Neural cell (in vitro differentiated cells): ENCODE measurements around the gene MED13L. TPM values are rescaled to one million over a fixed set of nuclear protein-coding genes. Genes with fewer than 3 reads are reported as not detected.

Experiments used
- H2AFZ ChIP-seq: fragments of 200-600, 300-800 bp; sonication (generic), shearing (Covaris generic); 2 replicates; pipeline ENCODE4 v1.6.0; 2014; ENCODE audit warnings: low read depth, mild to moderate bottlenecking, antibody characterized with exemption, low read length, moderate library complexity
- H3F3A ChIP-seq: fragments of 200-600 bp; shearing (Covaris generic); 2 replicates; pipeline ENCODE4 v1.6.1; 2016; ENCODE audit warnings: mild to moderate bottlenecking, moderate library complexity, mixed read lengths, antibody characterized with exemption, low read length; ENCODE audit not compliant: insufficient read depth, poor library complexity, severe bottlenecking
- H3K27ac ChIP-seq: fragments of 200-600, 300-800 bp; sonication (generic), shearing (Covaris generic); 2 replicates; pipeline ENCODE4 v1.5.1; 2014; ENCODE audit warnings: mild to moderate bottlenecking, low read length, moderate library complexity
- H3K27me3 ChIP-seq: fragments of 300-800, 200-600 bp; sonication (generic), shearing (Covaris generic); 2 replicates; pipeline ENCODE4 v1.6.0; 2014; ENCODE audit warnings: mild to moderate bottlenecking, low read depth, low read length, moderate library complexity; ENCODE audit not compliant: insufficient read depth
- H3K36me3 ChIP-seq: fragments of 300-800, 200-600 bp; sonication (generic), shearing (Covaris generic); 2 replicates; pipeline ENCODE4 v1.5.1; 2014; ENCODE audit warnings: mild to moderate bottlenecking, antibody characterized with exemption, low read length, moderate library complexity; ENCODE audit not compliant: insufficient read depth
- H3K4me2 ChIP-seq: fragments of 300-800, 200-600 bp; sonication (generic), shearing (Covaris generic); 2 replicates; pipeline ENCODE4 v1.6.0; 2014; ENCODE audit warnings: mild to moderate bottlenecking, low read length
- H3K4me3 ChIP-seq: fragments of 300-800, 200-600 bp; sonication (generic), shearing (Covaris generic); 2 replicates; pipeline ENCODE4 v1.5.1; 2014; ENCODE audit warnings: mild to moderate bottlenecking, low read length, moderate library complexity
- H3K79me2 ChIP-seq: fragments of 200-600 bp; shearing (Covaris generic); replicated peaks from 2 replicates; pipeline ENCODE4 v1.6.0; 2014; ENCODE audit warnings: mild to moderate bottlenecking, low read length, moderate library complexity; ENCODE audit not compliant: insufficient read depth
- H3K9ac ChIP-seq: fragments of 300-800, 200-600 bp; sonication (generic), shearing (Covaris generic); 2 replicates; pipeline ENCODE4 v1.6.1; 2016; ENCODE audit warnings: mild to moderate bottlenecking, low read length, mixed read lengths
- H3K9me2 ChIP-seq: fragments of 200-600 bp; shearing (Covaris generic); 2 replicates; pipeline ENCODE4 v1.6.1; 2016; ENCODE audit warnings: mild to moderate bottlenecking, low read length, mixed read lengths; ENCODE audit not compliant: insufficient read depth
- H3K9me3 ChIP-seq: fragments of 200-600, 300-800 bp; sonication (generic), shearing (Covaris generic); 2 replicates; pipeline ENCODE4 v1.6.1; 2016; ENCODE audit warnings: mild to moderate bottlenecking, mixed run types, low read length, moderate library complexity, mixed read lengths
- H4K20me1 ChIP-seq: fragments of 200-600 bp; shearing (Covaris generic); 2 replicates; pipeline ENCODE4 v1.6.1; 2016; ENCODE audit warnings: mild to moderate bottlenecking, mixed run types; ENCODE audit not compliant: insufficient read depth
- CTCF ChIP-seq: fragments of 450-650 bp; IDR thresholded peaks from 2 replicates; pipeline ENCODE4 v1.5.1; 2014; ENCODE audit warnings: antibody characterized with exemption, mild to moderate bottlenecking, moderate library complexity; ENCODE audit not compliant: poor library complexity, severe bottlenecking
- EP300 ChIP-seq: fragments of 450-650 bp; conservative IDR thresholded peaks from 2 replicates; pipeline ENCODE4 v1.6.1; 2014; ENCODE audit warnings: antibody characterized with exemption, mild to moderate bottlenecking, moderate library complexity; ENCODE audit not compliant: poor library complexity, severe bottlenecking
- EZH2 ChIP-seq: fragments of 200-600, 300-800 bp; shearing (Covaris generic), sonication (generic); IDR thresholded peaks from 2 replicates; pipeline ENCODE4 v1.6.1; 2014; ENCODE audit warnings: antibody characterized with exemption, low read length, borderline replicate concordance, mild to moderate bottlenecking; ENCODE audit not compliant: insufficient read depth, poor library complexity, severe bottlenecking
- MXI1 ChIP-seq: fragments of 450-650 bp; conservative IDR thresholded peaks from 2 replicates; pipeline ENCODE4 v1.6.1; 2014; ENCODE audit warnings: antibody characterized with exemption, mild to moderate bottlenecking; ENCODE audit not compliant: poor library complexity, severe bottlenecking
- POLR2AphosphoS5 ChIP-seq: IDR thresholded peaks from 2 replicates; pipeline ENCODE4 v1.6.1; 2012
- RAD21 ChIP-seq: fragments of 450-650 bp; conservative IDR thresholded peaks from 2 replicates; pipeline ENCODE4 v1.6.1; 2014; ENCODE audit warnings: antibody characterized with exemption, mild to moderate bottlenecking, moderate library complexity
- REST ChIP-seq: IDR thresholded peaks from 2 replicates; pipeline ENCODE4 v1.6.1; 2012; ENCODE audit warnings: borderline replicate concordance
- SMC3 ChIP-seq: fragments of 450-650 bp; conservative IDR thresholded peaks from 2 replicates; pipeline ENCODE4 v1.6.1; 2014; ENCODE audit warnings: antibody characterized with exemption, mild to moderate bottlenecking, moderate library complexity; ENCODE audit not compliant: poor library complexity
- TAF1 ChIP-seq: IDR thresholded peaks from 2 replicates; pipeline ENCODE4 v1.6.1; 2012; ENCODE audit warnings: low read depth
- polyA plus RNA-seq: library from polyadenylated mRNA; depleted of rRNA; stranded (reverse); fragments of >200 nt; gene quantifications from 2 replicates; pipeline ENCODE4 v1.2.3, GENCODE V29; 2014

Gene MED13L
- polyA plus RNA-seq, 1 donor from 2014 or later = 38.9 TPM

- H3F3A ChIP-seq = peaks cover 4% of the 10 kb centered on the region
- no peak overlapping the region for H3K4me3 ChIP-seq
- H3K9ac ChIP-seq = no peak overlapping the region
- H3K4me2 ChIP-seq = no peak overlapping the region
- no peak overlapping the region for H2AFZ ChIP-seq
- H4K20me1 ChIP-seq = no peaks in the 10 kb centered on the region
- no peaks in the 10 kb centered on the region for H3K36me3 ChIP-seq
- H3K9me2 ChIP-seq = no peaks in the 10 kb centered on the region
- no peaks in the 10 kb centered on the region for H3K27me3 ChIP-seq
- TF ChIP-seq EP300 (no peak), SMC3 (no peak), CTCF (no peak), POLR2AphosphoS5 (no peak), MXI1 (no peak), EZH2 (no peak), REST (no peak), RAD21 (no peak), TAF1 (no peak)
- H3K9me3 ChIP-seq = no peaks in the 10 kb centered on the region
- peaks cover 19% of the 10 kb centered on the region for H3K79me2 ChIP-seq
- H3K27ac ChIP-seq = no peak overlapping the region
Observed at GRCh38 chr12:116169071-116169470, 108.4 kb downstream of the MED13L start.

GRCh38 chr12:116166306-116166705, 111.2 kb downstream of the MED13L start:
- H2AFZ ChIP-seq = no peak overlapping the region
- no peak overlapping the region for H3K4me2 ChIP-seq
- H3F3A ChIP-seq = peaks cover 4% of the 10 kb centered on the region
- H3K27ac ChIP-seq = no peak overlapping the region
- H3K27me3 ChIP-seq = no peaks in the 10 kb centered on the region
- no peaks in the 10 kb centered on the region for H3K9me3 ChIP-seq
- H3K9ac ChIP-seq = no peak overlapping the region
- H4K20me1 ChIP-seq = no peaks in the 10 kb centered on the region
- H3K79me2 ChIP-seq = peaks cover 31% of the 10 kb centered on the region
- TF ChIP-seq RAD21 = no peak
- no peak for TF ChIP-seq EP300
- TF ChIP-seq MXI1 = no peak
- no peak for TF ChIP-seq EZH2
- TF ChIP-seq CTCF = no peak
- H3K9me2 ChIP-seq = no peaks in the 10 kb centered on the region
- no peak overlapping the region for H3K4me3 ChIP-seq
- H3K36me3 ChIP-seq = no peaks in the 10 kb centered on the region
